GM21447 (cell line): ENCODE measurements around the gene RNF152.

Experiments
- ATAC-seq: cut with Tn5 transposase; IDR thresholded peaks from one replicate; pipeline ENCODE4 v1.9.1; 2021; ENCODE audit not compliant: unreplicated experiment

RNF152 gene, protein sequence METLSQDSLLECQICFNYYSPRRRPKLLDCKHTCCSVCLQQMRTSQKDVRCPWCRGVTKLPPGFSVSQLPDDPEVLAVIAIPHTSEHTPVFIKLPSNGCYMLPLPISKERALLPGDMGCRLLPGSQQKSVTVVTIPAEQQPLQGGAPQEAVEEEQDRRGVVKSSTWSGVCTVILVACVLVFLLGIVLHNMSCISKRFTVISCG

DNA sequence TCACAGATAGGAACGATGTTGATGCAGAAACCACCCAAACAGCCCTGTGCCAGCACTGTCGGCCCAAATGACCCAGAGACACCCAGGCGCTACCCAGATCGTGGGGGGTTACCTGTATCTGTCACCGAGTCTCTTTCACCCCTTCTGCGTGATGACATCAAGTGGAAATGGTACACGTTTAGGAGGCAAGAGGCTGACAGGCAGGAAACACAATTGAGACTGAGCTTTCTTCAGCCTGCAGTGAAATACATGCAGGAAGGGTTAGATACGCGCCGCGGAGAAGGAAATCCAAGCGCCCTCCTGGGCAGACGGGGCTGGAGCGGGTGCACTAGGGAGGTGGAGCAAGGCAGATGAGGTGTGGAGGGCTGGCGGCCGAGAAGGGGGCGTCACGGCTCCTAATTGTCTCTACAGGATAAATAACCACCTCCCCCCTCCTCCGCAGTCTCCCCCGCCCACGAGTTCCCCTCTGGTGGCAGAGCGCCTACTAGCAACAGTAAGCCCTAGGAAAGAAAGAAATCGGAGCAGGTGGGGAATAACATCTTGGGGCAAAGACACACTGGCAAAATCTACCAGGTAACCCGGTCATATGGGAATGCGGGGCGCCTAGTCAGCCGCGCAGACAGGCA is at the start of gene RNF152:
TSS of gene RNF152 (minus strand) at position 325 of the 626 bp plus-strand sequence. CDS start 76,544 bp downstream, outside the sequence.
- ATAC-seq = no peak

DNA sequence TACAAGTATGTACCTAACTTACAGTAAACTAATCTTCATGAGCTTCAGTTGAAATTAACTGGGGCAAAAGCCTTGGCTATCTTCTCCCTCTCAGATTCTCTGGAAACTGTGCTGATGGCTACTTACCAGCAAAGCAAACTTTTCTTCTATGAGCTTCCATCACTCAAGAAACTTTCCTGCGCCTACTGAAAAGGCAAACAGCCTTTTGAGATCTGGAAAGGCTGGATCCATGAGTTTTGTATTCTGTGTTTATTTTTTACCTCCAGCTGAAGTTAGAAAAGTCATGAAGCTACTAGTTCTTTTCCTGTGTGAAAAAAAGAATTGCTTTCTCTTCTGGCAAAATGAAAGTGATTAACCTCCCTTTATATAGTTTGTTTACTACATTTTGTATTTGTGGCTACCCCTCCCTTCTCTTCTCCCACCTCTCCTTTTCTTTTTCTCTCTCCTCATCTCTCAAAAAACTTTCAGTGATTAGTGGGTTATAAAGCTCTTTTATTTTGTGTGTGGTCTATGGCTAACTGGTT is 49.2 kb upstream of the RNF152 start:
- ATAC-seq = no peak

DNA sequence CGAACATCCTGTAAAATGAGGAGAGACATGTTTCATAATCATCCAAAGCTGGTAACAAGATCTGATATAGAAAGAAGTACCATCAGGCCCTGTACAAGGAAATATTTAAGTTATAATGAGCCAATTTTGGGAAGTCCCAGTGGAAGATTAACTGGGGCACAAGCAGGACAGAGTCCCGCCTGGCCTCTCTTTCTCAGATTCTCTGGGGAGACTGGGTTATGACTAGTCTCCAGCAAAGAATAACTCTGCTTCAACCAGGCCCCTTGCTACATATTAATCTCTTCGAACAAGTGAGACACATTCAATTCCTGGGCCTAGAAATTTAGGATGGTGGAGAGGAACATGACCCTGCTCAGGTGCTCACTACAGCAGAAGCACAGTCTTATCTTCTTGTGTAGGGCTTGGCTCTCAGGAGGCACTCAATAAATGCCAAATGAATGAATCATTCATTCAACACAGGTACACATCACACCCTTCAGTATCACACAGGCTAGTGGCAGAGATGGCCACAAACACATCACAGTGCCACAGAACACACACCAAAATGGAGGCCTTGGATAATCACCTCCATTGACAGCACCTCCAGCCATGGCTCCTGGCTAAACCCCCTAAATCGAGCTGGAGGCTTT is 46.4 kb upstream of the RNF152 start:
- peak; percentile 58 for ATAC-seq

DNA sequence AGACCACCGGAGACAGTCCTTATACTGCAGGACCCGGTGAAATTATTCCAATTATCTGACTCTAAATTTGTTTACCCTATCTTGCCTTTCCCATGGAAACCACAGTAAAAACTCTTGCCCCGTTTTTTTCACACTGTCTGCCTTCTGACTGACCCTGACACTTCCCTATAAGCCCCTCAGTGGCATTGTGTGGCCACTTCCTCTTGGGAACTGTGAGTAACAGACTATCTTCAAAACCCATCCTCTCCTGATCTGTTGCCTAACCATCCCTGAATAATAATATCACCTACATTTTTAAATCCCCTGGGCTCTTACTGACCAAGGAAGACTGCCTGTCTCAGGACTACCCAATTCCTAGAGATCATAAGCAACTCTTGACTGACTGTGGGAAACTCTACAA is 42.6 kb upstream of the RNF152 start:
- ATAC-seq = no peak

DNA sequence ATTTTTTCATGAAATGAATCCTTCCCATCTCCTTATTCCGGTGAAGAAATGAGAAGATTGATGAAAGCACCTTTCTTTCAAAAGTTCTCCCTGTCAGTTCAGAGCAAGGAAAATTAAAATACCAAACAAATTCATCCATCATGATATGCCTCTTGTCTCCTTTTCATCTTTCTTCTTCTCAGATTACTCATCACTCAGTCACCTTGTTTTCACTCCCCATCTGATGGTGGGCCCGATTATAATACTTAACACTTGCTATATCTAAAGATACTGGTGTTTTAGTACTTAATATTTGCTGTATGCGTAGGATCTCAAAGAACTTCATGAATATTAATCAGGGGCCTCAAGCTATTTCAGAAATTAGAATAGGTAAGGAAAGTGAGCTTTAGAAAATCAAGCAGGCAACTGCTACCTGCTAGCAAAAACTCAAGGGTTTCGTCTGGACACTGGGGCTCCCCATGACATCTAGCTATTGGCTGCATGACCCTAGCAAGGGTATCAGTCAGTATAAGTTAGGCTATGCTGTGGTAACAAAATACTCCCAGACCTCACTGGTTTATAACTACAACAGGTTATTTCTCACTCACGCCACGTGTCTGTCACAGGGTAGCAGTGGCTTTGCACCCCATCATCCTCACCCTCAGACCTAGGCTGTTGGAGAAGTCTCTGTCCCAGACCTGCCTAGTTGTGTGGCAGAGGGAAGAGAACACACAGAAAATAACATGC is 39.0 kb upstream of the RNF152 start:
- ATAC-seq = no peak

DNA sequence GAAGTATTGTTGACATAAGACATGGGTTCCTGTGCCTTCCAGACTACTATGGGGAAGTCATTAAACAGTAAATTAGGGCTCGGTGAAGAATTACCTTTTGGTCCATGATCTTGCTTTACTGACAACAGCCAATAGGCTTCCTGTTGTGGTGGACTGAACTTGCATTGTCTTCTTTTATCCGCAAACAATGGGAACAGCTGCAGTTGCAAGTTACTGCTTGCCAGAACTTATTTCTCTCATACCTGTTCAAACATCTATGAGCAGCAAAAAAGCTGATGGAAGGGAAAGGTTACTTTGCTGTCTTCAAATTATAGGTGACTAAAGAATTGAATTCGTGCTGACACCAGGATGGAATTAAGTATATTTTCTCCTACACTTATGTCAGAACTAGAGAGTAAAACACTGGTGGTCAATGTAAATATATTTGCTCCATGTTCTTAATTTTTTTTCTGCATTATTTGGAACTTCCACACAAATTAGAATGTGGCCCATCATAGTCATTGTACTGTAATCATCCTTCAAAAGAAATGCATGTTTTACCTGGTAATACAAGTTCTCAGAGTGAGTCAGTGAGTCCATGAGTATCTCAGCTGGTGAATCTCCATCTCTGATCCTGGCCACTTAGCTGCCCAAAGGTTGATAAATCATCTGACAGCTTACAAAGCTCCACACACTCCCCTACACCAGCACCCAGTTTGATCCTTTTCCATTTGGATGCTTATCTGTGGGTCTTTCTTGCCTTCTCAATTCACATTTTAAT is 37.3 kb upstream of the RNF152 start:
- ATAC-seq = no peak

DNA sequence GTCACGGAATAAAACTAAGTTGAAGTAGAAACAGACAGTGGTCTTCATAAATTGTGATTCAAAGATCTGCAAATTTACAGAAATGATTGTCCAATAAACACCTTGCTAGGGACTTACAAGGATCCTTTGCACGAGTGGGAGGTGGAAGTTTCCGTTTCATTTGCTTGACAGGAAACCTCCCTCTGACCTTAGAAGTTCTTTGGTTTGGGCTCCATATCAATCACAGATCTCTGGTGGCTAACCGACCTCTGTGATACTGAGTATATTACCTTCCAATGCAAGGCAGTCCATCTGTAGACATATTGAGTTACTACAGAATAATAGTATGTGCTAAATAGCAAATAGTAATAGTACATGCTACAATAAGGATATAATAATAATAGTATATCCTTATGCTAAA is 33.7 kb upstream of the RNF152 start:
- ATAC-seq = no peak

DNA sequence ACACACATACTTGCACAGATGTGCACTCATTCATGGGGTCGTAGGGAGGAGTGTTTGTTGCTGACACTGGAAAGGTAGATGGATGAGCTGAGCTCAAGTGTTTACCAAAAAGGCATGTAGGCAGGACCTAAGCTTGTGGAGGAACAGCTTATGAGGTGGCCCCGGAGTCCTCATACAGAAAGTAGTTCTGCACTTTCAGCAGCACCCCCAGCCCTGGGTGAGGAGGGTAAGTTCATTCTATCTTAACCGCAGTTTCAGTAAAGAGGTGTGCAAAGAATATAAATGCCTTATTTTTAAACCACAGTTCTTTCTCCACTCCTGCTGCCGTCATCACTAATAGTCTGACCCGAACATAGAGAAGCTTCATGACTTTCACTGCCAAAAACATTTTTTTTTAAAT is 31.7 kb upstream of the RNF152 start:
- no peak for ATAC-seq

DNA sequence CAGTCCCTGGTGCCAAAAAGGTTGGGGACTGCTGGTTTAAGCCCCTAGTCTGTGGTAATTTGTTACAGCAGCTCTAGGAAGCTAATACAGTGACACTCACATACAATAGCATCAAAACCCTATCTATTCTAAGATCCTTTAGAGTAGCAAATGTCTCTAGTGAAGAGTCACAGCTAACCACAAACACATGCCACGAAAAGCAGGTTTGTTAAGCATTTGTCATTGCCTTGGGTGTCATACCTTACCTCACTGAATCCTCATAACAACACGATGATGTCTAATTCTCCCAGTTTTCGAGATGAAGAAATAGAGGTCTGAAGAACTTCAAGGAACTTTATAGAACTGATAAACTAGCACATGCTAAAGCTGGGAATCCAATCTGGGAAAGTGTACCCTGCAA is 29.6 kb upstream of the RNF152 start:
- no peak for ATAC-seq

DNA sequence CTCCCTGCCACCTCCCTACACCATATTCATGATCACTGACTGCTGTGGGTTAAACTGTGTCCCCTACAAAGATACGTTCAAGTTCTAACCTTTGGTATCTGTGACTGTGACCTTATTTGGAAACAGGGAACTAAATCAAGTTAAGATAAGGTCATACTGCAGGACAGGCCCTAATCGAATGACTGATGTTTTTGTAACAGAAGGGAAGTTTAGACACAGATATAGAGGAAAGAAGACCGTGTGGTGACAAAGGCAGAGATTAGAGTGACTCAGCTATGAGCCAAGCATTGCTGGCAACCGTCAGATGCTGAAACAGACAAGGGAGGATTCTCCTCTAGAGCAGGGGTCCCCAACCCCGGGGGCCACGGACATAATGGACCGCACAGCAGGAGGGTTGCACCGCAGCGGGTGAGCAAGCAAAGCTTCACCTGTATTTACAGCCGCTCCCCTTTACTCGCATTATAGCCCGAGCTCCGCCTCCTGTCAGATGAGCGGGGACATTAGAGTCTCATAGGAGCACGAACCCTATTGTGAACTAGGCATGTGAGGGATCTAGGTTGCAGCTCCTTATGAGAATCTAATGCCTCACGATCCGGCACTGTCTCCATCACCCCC is 28.9 kb upstream of the RNF152 start:
- ATAC-seq = no peak

DNA sequence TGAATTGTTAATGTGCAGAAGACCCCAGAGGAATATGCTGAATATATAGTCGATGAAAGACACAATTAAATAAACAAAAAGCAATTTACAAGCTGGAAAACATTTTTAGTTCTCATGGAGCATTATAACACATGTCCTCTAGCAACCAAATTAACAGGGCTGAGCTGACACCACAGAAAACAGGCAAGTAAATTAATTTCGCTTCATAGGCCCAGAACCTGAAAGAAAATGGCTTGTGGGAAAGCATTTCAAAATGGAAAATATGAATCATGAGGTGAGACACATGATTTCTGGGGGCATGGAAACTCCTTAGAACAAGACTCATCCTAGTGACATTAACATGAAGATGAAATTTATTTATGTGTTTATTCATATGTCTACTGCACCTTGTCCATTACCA is 25.0 kb upstream of the RNF152 start:
- ATAC-seq = no peak

DNA sequence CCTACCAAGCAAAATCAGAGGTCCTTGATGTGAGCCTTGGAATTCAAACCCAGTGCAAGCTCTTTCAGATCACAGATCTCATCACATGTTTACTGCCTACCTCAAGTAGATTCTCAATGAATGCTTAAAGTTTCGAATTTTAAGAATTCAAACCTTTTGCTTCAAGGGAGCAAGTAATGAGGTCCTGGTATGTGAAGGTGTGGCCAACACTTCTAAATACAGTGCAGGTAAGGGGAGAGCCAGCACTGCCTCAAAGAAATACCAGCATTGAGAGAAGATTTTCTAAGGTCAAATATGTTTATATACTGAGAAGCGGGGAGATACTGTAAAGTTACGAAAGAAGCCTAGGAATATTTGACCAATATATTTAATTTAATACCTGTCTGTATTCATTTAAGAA is 19.7 kb upstream of the RNF152 start:
- no peak for ATAC-seq

DNA sequence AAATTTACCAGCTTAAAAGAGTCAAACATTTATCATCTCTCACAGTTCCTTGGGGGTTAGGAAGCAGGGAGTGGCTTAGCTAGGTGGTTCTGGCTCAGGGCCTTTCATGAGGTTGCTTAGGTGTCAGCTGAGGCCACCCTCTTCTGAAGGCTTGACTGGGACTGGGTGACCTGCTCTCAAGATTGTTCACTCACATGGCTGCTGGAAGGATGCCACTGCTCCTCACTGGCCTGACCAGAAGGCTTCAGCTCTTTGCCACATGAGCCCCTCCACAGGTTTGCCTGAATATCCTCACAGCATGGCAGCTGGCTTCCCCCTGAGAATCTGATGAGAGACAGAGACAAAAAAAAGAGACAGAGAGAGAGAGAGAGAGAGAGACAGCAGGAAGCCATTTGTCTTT is 17.3 kb upstream of the RNF152 start:
- no peak for ATAC-seq

DNA sequence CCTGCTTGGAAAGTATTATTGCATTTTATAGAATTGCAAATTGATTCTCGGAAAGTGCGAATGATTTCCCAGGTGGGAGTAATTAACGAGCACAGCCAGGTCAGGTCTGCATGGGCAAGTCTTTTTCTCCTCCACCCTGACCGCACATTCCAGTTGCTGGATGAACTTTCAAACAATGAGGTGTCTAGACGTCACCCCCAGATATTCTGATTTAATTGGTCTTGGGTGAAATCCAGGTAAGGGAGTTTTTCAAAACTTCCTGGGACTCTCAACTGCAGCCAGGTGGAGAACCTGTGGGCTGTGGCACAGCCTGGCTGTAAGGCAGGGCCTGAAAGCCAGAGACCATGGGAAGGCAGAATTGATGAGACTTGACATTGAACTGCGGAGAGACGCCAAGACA is 15.9 kb upstream of the RNF152 start:
- no peak for ATAC-seq

DNA sequence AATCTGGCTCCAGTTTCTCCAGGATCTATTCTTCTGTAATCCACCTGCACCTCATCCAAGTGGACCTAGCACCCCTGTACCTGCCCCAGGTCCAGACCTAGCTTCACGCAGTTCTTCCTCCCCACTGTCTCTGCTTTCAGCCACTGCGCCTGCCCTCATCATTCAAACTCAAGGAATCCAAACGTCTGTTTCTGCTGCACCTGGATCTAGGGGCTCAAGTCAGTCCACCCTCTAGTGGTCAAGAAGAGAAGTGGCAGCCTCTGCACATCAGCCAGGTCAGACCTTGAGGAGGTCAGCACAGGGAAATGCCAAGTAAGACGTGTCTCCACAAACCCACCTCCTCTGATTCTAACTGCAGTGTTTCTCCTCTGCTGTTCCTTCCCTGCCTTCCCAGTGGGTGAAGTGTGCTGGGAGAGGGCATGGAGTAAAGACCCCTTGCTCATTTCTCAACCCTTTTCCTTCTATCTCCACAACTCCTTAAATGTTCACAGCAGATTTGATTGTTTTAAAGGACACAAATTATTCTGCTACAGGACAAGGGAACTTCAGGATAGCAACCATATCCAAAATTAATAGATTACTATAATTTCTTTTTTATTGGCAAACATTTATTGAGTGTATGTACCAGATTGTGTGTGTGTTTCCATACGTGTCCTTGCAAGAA is 8.6 kb upstream of the RNF152 start:
- peak; percentile 99 for ATAC-seq

DNA sequence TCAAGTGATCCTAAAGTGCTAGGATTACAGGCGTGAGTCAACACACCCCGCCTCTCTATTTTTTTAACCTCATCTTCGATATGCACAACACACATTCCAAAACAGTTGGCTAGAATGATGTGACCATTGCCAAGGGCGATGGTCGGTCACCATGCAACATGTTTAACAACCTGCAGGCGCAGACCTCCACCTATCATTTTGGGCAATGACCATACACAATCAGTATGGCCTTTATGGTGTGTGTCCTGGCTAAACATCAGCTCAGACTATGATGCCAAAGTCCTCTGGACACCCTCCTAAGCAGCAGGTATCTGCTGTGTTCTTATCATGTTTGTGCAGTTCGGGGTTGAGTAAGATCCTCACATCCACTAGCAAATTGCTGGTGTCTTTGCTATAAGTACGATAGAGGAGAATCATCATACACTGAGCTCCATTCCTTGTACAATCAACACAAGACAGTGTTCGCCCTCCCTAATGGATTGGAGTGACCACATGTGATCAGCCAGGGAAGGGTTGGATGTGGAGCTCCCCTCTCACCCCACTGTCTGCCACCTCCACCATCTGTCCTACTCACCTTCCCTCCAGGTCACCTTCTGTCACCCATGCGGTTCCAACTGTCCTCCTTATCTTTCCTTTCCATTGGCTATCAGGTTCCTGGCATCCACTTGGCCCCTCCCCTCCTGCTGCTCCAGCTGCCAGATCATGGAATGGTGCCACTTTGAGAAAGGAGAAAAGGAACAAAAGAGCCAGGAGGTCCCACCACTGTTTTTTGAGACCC is 7.9 kb upstream of the RNF152 start:
- no peak for ATAC-seq

DNA sequence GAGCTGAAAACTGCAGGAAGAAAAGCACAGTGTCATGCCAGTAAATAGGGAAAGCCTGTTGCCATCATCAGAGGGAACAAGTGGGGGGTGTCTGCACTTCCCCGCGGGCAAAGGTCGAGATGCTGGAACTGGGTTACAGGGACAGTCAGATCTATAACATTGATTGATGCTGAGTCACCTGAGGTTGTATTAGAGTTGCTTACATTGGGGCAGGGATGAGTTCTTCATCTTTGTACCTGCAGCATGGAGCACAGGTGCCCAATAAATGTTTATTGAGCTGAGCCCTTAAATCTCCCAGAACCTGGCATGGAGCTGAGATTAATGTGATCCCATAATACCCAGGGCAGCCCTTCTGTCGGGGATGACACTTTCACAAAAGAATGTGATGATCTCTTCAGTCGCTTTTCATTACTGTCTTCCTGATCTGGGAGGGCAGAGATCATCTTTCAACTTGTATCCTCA is 5.9 kb upstream of the RNF152 start:
- no peak for ATAC-seq

DNA sequence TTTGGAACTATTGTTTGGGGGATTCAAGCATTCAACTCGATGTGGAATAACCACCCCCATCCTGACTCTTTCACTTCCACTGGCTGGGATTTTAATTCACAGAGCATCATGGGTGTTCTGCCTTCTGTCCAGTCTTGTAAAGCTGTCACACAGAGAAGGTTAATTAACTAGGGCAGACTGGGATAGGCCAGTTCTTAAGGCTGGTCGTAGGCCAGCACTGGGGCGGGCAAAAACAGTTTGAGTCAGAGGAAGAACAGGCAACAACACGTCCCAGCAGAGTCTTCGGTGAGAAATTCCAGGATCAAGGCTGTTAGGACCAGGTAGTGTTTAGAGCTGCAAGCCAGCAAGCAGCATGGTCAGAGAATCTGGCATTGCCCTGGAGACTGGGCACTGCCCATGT is 4.0 kb upstream of the RNF152 start:
- no peak for ATAC-seq

DNA sequence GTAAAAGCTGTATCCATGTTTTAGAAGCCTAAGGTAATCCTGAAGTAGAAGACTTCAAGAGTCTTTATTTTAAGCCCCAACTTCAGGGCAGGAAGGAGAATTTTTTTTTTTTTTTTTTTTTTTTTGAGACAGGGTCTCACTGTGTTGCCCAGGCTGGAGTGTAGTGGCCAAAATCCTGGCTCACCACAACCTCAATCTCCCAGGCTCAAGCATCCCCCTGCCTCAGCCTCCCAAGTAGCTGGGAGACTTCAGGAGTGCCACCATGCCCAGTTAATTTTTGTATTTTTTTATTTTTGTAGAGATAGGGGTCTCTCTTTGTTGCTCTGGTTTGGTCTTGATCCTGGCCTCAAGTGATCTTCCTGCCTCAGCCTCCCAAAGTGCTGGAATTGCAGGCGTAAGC is 3.3 kb upstream of the RNF152 start:
- ATAC-seq = no peak
